HEK293 (cell line): Measurements from ENCODE around the gene CYTH3.
A peak's percentile ranks its signal among the peaks of the same experiment; 100 is the strongest.

Experiments used
- CTCF ChIA-PET: fragments of 350-600 bp; formaldehyde crosslinking; extraction: SDS; loops from one replicate; lab custom pipeline; 2021; ENCODE audit warnings: antibody characterized with exemption; lab: Yijun Ruan, JAX
- POLR2A ChIA-PET: fragments of 300-600 bp; formaldehyde crosslinking; extraction: SDS; loops from one replicate; lab custom pipeline; 2020; ENCODE audit warnings: antibody characterized with exemption, inconsistent platforms; lab: Yijun Ruan, JAX
- H3K27ac ChIP-seq: fragments of 200-500 bp; sonication (Bioruptor generic); 2 replicates; pipeline ENCODE4 v1.5.1; 2014; ENCODE audit warnings: low read depth, low read length, control low read depth, inconsistent platforms; ENCODE audit errors: extremely low read depth
- H3K36me3 ChIP-seq, 2 experiments: fragments of 200-500 bp in 1 of 2; sonication (Bioruptor generic) in 1 of 2; 1 replicate in 1 of 2; 2 replicates in 1 of 2; pipeline ENCODE4 v1.5.1; 2014 to 2017; ENCODE audit warnings: inconsistent platforms in 2 of 2, low read length in 2 of 2; ENCODE audit not compliant: control insufficient read depth in 2 of 2, insufficient read depth in 1 of 2
- H3K4me1 ChIP-seq: fragments of 200-500 bp; sonication (Bioruptor generic); 2 replicates; pipeline ENCODE4 v1.5.1; 2014; ENCODE audit warnings: mild to moderate bottlenecking, low read length, inconsistent platforms; ENCODE audit not compliant: control insufficient read depth, insufficient read depth
- H3K4me3 ChIP-seq: 2 replicates; pipeline ENCODE4 v1.5.1; 2011; ENCODE audit warnings: low read depth, mild to moderate bottlenecking, control low read depth, low read length, moderate library complexity
- H3K9me3 ChIP-seq: fragments of 200-500 bp; sonication (Bioruptor generic); 2 replicates; pipeline ENCODE4 v1.5.1; 2014; ENCODE audit warnings: low read depth, low read length, inconsistent platforms; ENCODE audit not compliant: control insufficient read depth, insufficient read depth
- BCL11A ChIP-seq: fragments of 450-650 bp; formaldehyde crosslinking; IDR thresholded peaks from 2 replicates; pipeline ENCODE4 v1.5.1; 2016; ENCODE audit warnings: low read depth, missing biosample characterization, missing genetic modification characterization
- IKZF3 ChIP-seq: fragments of 450-650 bp; IDR thresholded peaks from 2 replicates; pipeline ENCODE4 v1.5.0; 2018; ENCODE audit warnings: missing biosample characterization, mild to moderate bottlenecking, missing genetic modification characterization, moderate library complexity
- KLF8 ChIP-seq: fragments of 450-650 bp; formaldehyde crosslinking; IDR thresholded peaks from 2 replicates; pipeline ENCODE4 v1.5.1; 2016; ENCODE audit warnings: missing biosample characterization, missing genetic modification characterization
- ZBTB48 ChIP-seq: fragments of 450-650 bp; formaldehyde crosslinking; IDR thresholded peaks from 2 replicates; pipeline ENCODE4 v1.5.1; 2016; ENCODE audit warnings: missing biosample characterization, missing genetic modification characterization
- ZNF114 ChIP-seq: fragments of 450-650 bp; formaldehyde crosslinking; IDR thresholded peaks from 2 replicates; pipeline ENCODE4 v1.5.0; 2017; ENCODE audit warnings: missing biosample characterization, missing genetic modification characterization
- ZNF157 ChIP-seq: fragments of 450-650 bp; formaldehyde crosslinking; IDR thresholded peaks from 2 replicates; pipeline ENCODE4 v1.5.1; 2016; ENCODE audit warnings: missing biosample characterization, missing genetic modification characterization
- ZNF292 ChIP-seq: fragments of 450-650 bp; formaldehyde crosslinking; IDR thresholded peaks from 2 replicates; pipeline ENCODE4 v1.5.1; 2016; ENCODE audit warnings: low read depth, missing biosample characterization, missing genetic modification characterization, borderline replicate concordance
- ZNF391 ChIP-seq: fragments of 450-650 bp; formaldehyde crosslinking; IDR thresholded peaks from 2 replicates; pipeline ENCODE4 v1.5.1; 2016; ENCODE audit warnings: low read depth, missing biosample characterization, missing genetic modification characterization, borderline replicate concordance
- ZNF529 ChIP-seq: fragments of 450-650 bp; formaldehyde crosslinking; IDR thresholded peaks from 2 replicates; pipeline ENCODE4 v1.5.1; 2017; ENCODE audit warnings: missing genetic modification characterization, missing biosample characterization; ENCODE audit not compliant: insufficient replicate concordance
- ZNF549 ChIP-seq: fragments of 450-650 bp; IDR thresholded peaks from 2 replicates; pipeline ENCODE4 v1.5.1; 2018; ENCODE audit warnings: missing biosample characterization, missing genetic modification characterization, mild to moderate bottlenecking, inconsistent platforms, moderate library complexity
- ZNF621 ChIP-seq: fragments of 450-650 bp; formaldehyde crosslinking; IDR thresholded peaks from 2 replicates; pipeline ENCODE4 v1.5.1; 2017; ENCODE audit warnings: missing biosample characterization, missing genetic modification characterization
- ZNF660 ChIP-seq: fragments of 450-650 bp; IDR thresholded peaks from 2 replicates; pipeline ENCODE4 v1.5.1; 2018; ENCODE audit warnings: missing biosample characterization, mild to moderate bottlenecking, missing genetic modification characterization
- ZNF677 ChIP-seq: fragments of 450-650 bp; IDR thresholded peaks from 2 replicates; pipeline ENCODE4 v1.5.0; 2018; ENCODE audit warnings: missing biosample characterization, mild to moderate bottlenecking, missing genetic modification characterization, moderate library complexity
- ZSCAN30 ChIP-seq: fragments of 450-650 bp; IDR thresholded peaks from 2 replicates; pipeline ENCODE4 v1.5.1; 2018; ENCODE audit warnings: missing biosample characterization, mild to moderate bottlenecking, missing genetic modification characterization, moderate library complexity
- ZXDB ChIP-seq: fragments of 450-650 bp; formaldehyde crosslinking; IDR thresholded peaks from 2 replicates; pipeline ENCODE4 v1.5.1; 2016; ENCODE audit warnings: missing biosample characterization, missing genetic modification characterization
- TF ChIP-seq, protein P1 (sequence below): fragments of 450-650 bp; formaldehyde crosslinking; IDR thresholded peaks from 2 replicates; pipeline ENCODE4 v1.5.1; 2016; ENCODE audit warnings: missing biosample characterization, missing genetic modification characterization

The CYTH3 gene

DNA sequence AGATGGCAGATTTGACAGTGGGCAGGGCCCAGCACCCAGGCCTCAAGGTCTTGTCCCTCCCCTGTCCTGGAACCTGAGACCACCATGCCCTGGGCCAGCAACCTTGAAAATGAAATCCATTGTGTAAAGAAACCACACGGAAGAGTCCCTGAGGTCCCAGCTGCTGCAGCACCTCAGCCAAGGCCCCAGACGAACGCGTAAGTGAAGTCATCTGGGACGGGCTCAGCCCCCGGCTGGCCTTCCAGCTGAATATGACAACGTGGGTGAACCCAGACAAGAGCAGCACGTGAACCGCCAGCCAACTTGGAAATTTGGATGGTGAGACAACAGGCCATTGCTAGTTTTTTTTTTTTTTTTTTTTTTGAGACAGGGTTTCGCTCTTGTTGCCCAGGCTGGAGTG, 70.3 kb downstream of the CYTH3 start:
- Histone ChIP-seq H3K4me3 (no peak overlapping the region), H3K27ac (no peak overlapping the region), H3K36me3 (no peaks in the 10 kb centered on the region), H3K4me1 (no peaks in the 10 kb centered on the region; the same call in 1 of the 2 replicates), H3K9me3 (no peaks in the 10 kb centered on the region)
- POLR2A ChIA-PET = no interaction called here
- peak; percentile 98 for TF ChIP-seq ZNF677
- no peak for TF ChIP-seq KLF8 (tag by site-specific recombination)
- CTCF ChIA-PET = no interaction called here

DNA sequence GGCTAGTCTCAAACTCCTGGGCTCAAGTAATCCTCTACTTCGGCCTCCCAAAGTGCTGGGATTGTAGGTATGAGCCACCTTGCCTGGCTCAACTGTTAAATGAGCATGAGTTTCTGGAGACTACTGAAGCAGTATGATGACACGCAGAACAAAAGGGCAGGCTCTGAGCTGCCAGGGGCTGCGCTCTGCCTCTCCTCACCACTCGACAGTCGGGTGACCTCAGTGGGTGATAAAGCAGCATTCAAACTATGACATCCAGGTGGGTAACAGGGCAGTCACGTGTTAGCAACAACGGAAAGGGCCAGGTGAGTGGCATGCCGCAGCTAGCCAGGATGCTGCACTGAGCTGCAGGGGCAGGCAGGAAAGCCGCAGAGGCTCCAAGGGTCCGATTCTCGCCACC, 71.5 kb downstream of the CYTH3 start:
- POLR2A ChIA-PET = no interaction called here
- CTCF ChIA-PET = interaction anchor here (0.6 kb wide), 1 partner anchor 224 kb away, joined by 4 read pairs; no protein-coding TSS in a partner anchor
- no peak overlapping the region for H3K4me3 ChIP-seq
- H3K9me3 ChIP-seq = no peaks in the 10 kb centered on the region
- H3K27ac ChIP-seq = no peak overlapping the region
- no peak for TF ChIP-seq ZNF391
- TF ChIP-seq, protein P1, sequence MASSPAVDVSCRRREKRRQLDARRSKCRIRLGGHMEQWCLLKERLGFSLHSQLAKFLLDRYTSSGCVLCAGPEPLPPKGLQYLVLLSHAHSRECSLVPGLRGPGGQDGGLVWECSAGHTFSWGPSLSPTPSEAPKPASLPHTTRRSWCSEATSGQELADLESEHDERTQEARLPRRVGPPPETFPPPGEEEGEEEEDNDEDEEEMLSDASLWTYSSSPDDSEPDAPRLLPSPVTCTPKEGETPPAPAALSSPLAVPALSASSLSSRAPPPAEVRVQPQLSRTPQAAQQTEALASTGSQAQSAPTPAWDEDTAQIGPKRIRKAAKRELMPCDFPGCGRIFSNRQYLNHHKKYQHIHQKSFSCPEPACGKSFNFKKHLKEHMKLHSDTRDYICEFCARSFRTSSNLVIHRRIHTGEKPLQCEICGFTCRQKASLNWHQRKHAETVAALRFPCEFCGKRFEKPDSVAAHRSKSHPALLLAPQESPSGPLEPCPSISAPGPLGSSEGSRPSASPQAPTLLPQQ (tag by site-specific recombination) = no peak
- no peak for TF ChIP-seq ZNF114
- no peak for TF ChIP-seq ZXDB (tag by site-specific recombination)
- no peak for TF ChIP-seq BCL11A
- no peaks in the 10 kb centered on the region; the same call in 1 of the 2 replicates for H3K4me1 ChIP-seq
- H3K36me3 ChIP-seq = no peaks in the 10 kb centered on the region

DNA sequence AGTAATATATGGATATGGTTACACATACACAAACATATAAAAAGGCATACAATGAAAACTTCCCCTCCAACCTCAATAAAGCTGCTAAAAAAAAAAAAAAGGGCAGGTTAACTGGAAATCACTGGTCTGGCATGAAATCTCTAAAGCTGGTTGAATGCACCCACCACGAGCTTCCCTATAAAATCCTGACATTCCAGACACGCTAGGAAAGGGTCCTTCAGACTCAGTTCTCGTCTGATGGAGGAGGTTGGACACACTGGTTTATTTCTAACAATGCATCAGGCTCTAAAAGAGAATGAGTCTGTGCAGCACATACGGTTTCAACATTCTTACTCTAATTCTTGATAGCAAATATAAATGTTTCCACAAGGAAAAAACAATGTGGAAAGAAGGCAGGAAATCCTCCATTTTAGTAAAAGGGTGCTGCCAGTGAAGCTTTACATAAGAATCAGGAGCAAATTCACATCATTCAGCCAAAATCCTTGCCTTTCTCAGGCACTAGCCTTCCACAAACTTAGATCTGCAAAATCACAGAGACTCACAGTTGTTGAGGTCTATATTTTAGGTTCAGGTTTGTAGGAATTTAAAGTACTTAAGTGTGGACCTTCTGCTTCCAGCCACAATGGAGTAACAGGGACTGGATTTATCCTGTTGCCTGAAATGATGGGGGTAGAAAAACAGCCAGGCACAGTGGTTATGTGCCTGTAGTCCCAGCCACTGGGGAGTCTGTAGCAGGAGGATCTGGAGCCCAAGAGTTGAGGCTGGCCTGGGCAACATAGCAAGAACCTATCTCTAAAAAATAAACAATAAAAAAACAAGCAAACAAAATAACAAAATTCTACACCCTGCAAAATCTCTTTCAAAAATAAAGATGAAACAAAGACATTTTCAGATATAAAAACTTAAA, 73.5 kb downstream of the CYTH3 start:
- H3K4me3 ChIP-seq = no peak overlapping the region
- no peak overlapping the region for H3K27ac ChIP-seq
- H3K9me3 ChIP-seq = no peaks in the 10 kb centered on the region
- ChIA-PET CTCF (interaction anchor here (0.6 kb wide), 1 partner anchor 371 kb away, joined by 4 read pairs; no protein-coding TSS in a partner anchor), POLR2A (no interaction called here)
- no peaks in the 10 kb centered on the region; the same call in 1 of the 2 replicates for H3K4me1 ChIP-seq
- no peaks in the 10 kb centered on the region for H3K36me3 ChIP-seq
- TF ChIP-seq ZNF292 (tag by site-specific recombination) (no peak), ZNF660 (tag by site-specific recombination) (no peak), ZNF549 (tag by site-specific recombination) (no peak), ZSCAN30 (tag by site-specific recombination) (no peak), ZNF621 (no peak), ZNF157 (no peak)

DNA sequence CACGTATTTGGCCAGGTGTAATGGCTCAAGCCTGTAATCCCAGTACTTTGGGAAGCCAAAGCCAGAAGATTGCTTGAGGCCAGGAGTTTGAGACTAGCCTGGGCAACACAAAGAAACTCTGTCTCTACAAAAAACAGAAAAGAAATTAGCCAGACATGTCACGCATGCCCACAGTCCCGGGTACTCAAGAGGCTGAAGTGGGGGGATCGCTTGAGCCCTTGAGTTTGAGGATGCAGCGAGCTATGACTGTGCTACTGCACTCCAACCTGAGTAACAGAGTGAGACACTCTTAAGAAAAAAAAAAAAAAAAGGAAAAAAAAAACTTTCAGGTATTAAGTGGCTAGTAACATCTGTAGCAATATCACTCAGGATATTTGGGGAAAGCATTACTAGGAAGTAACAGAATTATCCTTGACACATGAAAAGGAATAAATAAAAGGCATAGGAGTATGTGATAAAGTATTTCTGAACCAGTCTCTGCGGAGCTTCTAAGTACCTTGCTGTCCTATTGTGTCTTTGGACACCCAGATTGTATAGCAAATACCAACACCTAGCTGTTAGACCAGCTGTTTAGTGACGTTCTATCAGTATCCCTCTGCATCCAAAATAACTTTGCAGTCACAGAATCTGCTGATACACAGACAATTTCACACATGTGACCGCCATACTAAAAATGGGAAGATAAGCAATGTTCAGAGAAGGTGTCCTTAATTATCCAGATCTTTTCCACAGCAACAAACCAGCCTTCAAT, 74.4 kb downstream of the CYTH3 start:
- Histone ChIP-seq H3K9me3 (no peaks in the 10 kb centered on the region), H3K36me3 (no peaks in the 10 kb centered on the region), H3K4me3 (no peak overlapping the region), H3K27ac (no peak overlapping the region), H3K4me1 (no peaks in the 10 kb centered on the region; the same call in 1 of the 2 replicates)
- ChIA-PET CTCF (no interaction called here), POLR2A (interaction anchor here (0.7 kb wide), 1 partner anchor 12 kb away, joined by 3 read pairs; no protein-coding TSS in a partner anchor)
- TF ChIP-seq ZNF529 (tag by site-specific recombination) (no peak), IKZF3 (tag by site-specific recombination) (no peak), ZBTB48 (tag by site-specific recombination) (no peak)
